ENCODE measurements around the gene TEX2.
"Not testable (repeated sequence)": the region's sequence is repeated elsewhere in the genome, so short reads cannot be mapped to it uniquely, and the experiment has no call there.

TEX2 gene

GRCh38 chr17:64262198-64262999, 661 bp downstream of the TEX2 start:
- peak; percentile 3 for DNase-seq

- no peak for DNase-seq
These were observed 1.5 kb downstream of the TEX2 start for GRCh38 chr17:64261417-64262145.

- no peak for DNase-seq
These were observed 2.2 kb downstream of the TEX2 start for GRCh38 chr17:64260886-64261285.

GRCh38 chr17:64259922-64260321, 3.1 kb downstream of the TEX2 start:
- no peak for DNase-seq

- no peak for DNase-seq
These were observed 3.6 kb downstream of the TEX2 start for GRCh38 chr17:64259426-64259825.

GRCh38 chr17:64256913-64257807, 5.9 kb downstream of the TEX2 start:
- no peak for DNase-seq

- DNase-seq: no peak
These were observed 7.3 kb downstream of the TEX2 start for GRCh38 chr17:64255764-64256163.

- no peak for DNase-seq
These were observed 8.3 kb downstream of the TEX2 start for GRCh38 chr17:64254755-64255154.

GRCh38 chr17:64253470-64253869, 9.6 kb downstream of the TEX2 start:
- no peak for DNase-seq

- DNase-seq: no peak
These were observed 10.2 kb downstream of the TEX2 start for GRCh38 chr17:64252831-64253230.

- peak; percentile 65 for DNase-seq
These were observed 12.7 kb downstream of the TEX2 start for GRCh38 chr17:64250233-64250835.

- no peak for DNase-seq
These were observed 15.2 kb downstream of the TEX2 start for GRCh38 chr17:64247836-64248235.

GRCh38 chr17:64245218-64246145, 17.6 kb downstream of the TEX2 start:
- no peak for DNase-seq

- DNase-seq: no peak
These were observed 18.9 kb downstream of the TEX2 start for GRCh38 chr17:64244165-64244564.

- no peak for DNase-seq
These were observed 19.7 kb downstream of the TEX2 start for GRCh38 chr17:64243340-64243739.

GRCh38 chr17:64242633-64243032, 20.4 kb downstream of the TEX2 start:
- no peak for DNase-seq

GRCh38 chr17:64240741-64241347, 22.2 kb downstream of the TEX2 start:
- no peak for DNase-seq

- DNase-seq: no peak
These were observed 22.8 kb downstream of the TEX2 start for GRCh38 chr17:64240261-64240740.

GRCh38 chr17:64238449-64238848, 24.6 kb downstream of the TEX2 start:
- not testable (repeated sequence) for DNase-seq

GRCh38 chr17:64236827-64237403, 26.1 kb downstream of the TEX2 start:
- DNase-seq: no peak

- no peak for DNase-seq
These were observed 28.1 kb downstream of the TEX2 start for GRCh38 chr17:64234961-64235360.
